ENCODE data around the gene LINC00305.

The LINC00305 gene

DNA sequence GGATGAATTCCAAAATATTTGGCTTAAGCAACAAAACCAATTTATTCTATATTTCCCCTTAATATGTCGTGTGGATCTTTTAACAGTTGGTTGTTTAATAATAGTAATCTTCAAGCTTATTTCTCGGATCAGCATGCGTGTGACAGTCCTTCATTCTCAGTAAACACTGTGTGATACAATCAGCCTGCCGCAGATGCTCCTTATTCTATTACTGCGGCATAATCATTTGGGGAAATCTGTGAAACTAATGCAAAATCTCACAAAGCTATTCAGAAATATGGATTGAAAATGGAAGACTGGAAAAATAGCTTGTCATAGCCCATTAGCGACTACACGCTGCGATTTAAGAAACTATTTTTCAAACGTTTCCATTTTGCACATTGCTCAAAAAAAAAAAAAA lies 36.9 kb downstream of the LINC00305 start:
- DNase-seq: no peak

DNA sequence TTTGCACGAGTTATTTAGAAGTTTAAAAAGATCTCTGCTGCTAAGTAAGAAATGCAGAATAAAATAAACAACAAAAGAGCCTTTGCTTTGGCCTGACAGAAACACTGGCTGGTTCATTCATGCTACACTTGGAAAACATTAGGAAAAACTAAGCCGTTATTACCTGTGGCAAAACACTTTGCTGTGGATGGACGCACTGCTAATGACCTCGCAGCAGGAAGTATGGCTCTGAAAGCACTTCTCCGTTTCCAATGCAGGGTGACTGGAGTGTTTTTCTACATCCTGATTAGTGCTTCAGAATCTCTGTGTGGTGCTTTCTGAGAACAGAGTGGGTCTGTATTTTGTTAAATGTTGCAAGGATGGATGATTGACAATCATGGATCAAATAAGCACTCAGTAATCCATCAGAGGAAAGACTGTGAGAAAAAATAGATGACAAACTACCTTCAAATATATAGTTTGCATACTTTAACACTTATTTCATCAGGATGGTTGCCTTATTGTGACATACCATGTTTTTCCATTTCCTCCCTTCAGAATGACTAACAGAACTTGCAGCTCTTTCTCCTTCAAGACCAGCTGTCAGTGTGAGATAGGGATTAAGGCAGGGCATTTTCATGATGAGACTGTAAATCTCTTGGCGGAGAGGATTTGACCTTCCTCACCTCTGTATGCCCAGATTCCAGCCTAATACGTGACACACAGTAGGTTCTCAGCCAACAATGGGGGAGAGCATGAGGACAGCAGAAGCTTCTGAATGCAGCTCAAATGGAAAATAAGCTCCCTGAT lies 38.0 kb downstream of the LINC00305 start:
- peak; percentile 74 for DNase-seq

DNA sequence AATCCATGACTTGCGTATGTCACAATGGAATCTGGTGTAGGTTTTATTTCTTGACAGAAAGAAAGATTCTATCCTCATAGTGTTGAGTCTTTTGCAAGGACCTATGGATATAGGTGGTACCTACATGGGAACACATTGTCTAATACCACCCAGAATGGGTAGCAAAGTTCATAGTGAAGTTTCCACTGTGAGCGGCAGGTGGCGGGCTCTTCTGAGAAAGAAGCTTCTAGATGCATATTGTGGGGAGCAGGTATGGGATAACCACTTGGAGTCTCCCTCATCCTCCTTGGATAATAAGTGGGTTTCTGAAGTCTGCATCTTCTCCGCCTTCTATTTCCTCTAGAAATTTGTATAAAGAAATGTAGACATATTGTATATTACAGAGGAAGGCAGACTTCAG lies 44.9 kb downstream of the LINC00305 start:
- DNase-seq: no peak

DNA sequence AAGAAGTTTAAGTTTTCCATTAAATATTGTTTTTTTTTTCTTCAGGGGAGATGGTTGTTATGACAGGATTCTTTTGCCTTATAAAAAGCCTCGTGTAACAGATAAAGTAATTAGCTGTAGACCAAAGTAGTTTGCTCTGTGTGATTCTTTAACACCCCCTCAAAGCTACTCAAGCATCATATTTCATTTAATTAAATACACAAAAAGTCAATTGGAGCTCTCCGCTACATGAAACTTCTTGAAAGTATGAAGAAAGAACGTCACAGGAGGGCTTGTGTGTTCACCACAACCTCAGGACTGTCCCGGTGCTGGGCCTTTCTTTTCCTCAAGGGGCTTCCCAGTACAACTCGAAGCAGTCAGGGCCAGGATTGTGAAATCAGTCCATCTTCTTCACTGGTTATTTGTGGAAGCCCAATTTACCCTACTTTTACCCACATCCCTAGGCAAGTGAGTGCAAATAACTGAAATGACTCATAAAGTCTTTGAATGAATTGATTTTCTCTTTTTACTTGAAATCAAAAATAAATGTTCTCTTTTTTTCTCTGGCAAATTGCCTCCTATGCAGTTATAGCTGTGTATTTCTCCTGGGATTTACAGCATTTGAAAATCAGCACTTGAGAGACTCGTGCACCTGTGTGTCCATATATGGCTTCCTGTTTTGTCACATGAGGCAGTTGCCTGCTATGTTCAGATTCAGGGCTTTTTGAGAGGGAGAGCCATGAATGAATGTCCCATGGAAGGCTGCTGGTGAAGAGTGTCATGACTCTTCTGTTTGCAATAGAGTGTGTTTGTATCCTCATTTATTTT lies 48.6 kb downstream of the LINC00305 start:
- peak; percentile 2 for DNase-seq

DNA sequence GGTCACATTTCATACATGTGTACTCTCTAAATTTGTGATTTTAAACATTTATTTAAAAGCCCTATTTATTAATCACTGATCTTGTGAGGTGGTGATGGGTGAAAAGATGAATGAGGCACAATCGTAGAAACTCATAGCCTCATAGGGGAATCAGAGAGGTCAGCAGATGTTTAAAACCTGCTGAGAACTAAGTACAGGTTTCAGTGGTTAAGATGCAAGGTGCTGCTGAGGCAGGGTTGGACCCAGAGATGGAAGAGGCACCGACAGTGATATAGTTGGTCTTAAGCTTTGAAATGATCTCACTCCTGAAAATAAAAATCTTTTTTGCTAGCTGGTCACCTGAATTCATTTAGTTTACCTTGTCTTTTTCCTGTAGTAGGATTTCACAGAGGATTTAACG lies 49.6 kb downstream of the LINC00305 start:
- no peak for DNase-seq

DNA sequence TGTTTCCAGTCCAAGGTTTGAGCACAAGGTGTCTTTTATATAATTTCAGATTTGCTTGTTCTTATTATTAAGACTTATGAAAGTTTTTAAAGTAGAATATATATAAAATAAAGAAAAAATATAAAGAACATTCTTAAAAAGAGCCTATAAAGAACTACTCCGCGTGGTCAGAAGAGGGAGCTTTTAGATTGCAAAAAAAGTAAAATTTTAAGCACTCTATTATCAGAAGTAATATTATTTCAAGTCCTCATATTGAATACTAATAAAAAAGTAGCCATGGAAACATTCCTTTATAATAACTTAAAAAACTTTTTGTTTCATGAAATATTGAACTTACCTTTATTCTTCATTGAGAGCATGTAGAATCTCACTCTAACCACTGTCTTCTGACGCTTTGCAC lies 51.4 kb downstream of the LINC00305 start:
- no peak for DNase-seq

DNA sequence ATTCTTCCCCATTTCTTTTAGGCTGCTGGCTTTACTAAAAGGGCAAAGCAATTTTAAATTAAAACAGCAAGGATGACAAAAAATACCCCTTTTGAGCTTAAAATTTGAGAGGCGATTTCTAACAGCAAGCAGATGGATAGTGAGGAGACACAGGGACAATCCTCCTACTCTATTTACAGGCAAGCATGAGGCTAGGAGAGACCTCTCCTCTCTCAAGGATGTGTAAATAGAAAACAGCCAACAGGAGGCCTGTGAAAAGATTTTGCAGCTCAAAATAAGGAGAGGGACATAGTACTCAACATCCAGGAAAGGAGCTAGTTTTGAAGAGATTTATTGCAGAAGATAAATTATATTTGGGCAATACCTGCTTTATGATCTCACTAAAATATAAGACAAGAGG lies 53.8 kb downstream of the LINC00305 start:
- no peak for DNase-seq

DNA sequence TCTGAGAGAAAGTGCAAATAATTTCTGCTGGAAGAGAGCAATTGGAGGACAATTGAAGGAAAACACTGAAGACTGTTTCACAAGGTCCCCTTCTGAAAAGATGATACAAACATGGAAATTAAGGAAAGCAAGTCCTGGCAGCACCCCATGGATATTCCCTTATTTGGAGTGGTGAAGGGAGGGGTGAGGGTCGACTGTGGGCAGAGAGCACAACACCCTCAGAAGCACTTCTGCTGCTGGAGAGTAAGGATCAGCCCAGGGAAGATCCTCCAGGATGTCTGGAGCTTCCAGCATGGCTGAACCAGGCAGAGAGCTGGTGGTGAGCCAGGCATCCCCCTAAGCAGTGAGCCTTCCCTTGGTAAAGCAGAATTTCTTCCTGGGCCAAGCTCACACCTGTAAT lies 54.7 kb downstream of the LINC00305 start:
- no peak for DNase-seq

DNA sequence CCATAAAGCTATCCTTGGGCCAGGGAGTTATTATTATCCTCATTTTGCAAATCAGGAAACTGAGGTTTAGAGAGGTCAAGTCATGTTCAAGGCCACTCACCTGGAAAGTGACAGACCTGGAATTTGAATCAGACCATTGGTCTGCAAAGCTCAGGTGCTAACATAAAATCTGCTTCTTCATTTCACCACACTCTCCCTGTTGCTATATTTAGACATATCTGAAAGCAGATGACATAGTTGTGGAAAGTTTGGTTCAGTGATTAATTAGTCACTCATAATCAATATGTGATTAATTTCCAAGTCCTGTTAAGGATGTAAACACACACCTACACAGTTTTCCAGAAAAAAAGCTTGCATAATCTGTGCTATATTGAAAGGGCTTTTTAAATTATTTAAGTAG lies 57.4 kb downstream of the LINC00305 start:
- no peak for DNase-seq

DNA sequence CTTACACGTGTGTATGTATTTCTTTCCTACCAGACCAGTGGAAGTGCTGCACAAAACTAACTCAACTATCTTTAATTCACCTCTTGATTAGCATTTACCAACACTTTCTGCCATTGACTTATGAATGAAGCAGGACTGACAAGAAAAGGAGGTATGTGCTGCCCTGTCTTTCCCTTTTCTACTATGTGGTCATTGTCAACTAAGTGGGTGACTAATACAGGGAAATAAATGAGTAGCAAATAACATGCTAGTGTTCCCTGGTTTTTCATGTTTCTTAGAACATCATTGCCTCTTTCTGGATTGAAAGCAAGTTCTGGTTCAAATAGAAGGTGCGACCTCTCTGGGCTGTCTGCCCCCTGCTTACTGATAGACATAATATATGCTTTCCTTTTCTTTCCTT lies 58.0 kb downstream of the LINC00305 start:
- DNase-seq: no peak

DNA sequence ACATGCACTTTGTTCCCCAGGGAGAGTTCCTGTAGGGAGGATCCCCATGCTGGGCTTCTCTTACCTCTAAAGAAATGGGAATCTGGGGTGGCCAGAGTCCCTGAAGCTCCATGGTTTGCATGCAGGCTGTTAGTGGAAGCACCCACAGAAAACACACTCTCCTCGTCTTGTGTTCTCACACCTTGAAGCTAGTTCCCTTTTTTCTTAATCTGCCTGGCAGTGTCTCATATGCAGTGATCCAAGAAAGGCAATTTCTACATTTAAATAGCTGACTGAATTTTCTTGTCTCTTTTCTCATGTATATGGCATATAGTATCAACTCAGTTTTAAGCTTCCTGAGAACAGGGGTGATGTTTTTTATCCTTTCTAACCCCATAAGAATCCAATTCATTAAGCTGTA lies 65.0 kb downstream of the LINC00305 start:
- no peak for DNase-seq

DNA sequence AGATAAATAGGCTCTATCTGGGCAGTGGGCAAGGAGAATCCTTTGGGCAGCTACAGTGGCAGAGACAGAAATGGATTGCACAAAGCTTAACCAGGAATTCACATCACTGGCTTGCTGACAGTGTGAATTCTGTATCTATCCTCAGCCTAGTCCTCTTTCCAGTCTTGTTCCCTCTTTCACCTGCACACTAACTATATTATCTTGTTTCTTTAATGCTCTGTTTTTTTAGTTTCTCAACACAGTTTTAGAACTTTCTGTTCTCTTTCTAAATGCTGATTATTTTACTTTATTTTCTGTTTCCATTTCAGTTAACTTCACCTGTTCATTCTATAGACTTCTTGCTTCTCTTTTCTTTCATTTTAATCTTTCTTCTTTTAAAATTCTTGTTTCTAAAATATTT lies 66.4 kb downstream of the LINC00305 start:
- DNase-seq: no peak

DNA sequence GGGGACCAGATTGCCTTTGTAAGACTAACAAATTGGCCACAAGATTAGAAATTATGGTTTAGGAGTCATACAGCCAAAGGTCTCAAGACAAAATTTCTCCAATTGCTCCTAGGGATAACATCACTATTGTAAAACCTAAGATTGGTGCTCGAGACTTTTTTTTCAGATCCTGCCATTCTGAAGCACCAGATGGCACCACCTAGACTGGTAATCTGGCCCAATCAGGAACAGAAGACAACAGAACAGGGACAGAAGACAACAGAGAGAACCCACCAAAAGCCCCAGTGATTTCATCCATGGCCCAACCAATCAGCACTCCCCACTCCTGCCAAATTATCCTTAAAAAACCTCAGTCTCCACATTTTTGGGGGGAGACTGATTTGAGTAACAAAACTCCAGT lies 66.8 kb downstream of the LINC00305 start:
- DNase-seq: no peak

DNA sequence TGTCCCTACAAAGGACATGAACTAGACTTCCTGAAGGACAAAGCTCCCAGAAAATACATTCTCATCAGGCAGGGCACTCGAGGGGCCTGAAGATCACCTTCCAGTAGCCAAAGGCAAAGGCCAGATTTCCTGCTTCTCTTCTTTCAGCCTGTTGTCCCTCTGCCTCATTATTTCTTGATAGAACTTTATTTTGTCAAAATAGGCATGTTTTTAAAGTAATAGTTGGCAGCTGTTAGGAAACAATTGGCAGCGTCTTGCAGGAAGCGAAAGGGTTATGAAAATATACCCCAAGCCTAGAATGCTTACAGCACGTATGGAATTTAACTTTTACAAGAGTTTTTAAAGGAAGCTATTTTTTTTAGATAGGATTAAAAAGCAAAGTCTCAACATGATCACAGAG lies 74.9 kb downstream of the LINC00305 start:
- no peak for DNase-seq

DNA sequence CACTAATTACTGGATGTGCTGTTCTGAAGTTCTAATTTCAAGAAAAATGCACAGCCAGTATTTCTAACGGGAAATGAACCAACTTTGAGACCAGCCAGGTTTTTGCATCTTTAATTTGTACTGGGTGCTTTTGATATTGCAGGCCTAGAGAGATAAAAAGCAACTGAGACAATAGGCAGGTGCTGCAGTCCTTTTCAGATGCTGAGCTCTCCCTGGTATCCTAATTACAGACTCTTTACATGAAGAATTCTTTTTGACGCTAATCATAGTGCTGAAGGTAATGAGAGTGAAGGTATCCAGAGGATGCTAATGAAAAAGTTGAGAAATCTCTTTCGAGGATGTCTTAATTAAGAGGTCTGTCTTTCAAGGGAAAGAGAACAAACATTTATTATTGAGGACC lies 93.9 kb downstream of the LINC00305 start:
- DNase-seq: no peak

DNA sequence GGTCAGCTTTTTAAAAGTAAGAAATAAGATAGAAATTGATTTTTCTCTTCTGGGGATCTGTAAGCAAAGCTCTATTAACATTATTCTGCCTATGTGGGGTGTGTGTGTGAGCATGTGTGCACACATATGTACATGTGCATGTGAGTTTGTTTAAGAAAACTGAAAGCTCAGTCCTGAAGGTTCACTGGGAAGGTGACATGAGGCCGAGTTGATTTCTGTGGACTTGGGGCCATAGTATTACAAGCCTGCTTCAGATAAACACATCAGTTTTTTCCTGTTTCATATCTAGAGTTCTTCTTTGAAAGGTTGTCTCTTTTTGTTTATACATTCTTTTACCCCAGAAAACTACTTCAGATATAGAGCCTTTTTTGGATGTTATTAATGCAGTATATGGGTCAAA lies 95.6 kb downstream of the LINC00305 start:
- no peak for DNase-seq

DNA sequence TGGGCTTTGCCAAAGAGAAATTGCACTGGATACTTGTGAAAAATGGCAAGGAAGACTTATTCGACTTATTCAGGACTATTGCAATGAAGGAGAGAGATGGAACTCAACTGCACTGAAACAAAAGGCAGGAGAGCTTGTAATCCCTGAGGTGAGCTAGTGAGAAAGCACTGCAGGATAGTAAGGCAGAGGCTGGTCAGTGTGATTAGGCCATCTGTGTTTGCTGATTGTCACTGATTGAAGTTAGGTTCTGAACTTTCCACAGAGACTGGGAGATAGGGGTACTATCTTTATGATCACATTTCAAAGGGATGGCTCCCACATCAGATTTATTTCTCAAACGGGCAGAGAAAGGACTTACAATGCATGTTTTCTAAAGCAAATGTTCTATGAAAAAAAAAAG lies 96.1 kb downstream of the LINC00305 start:
- DNase-seq: no peak

DNA sequence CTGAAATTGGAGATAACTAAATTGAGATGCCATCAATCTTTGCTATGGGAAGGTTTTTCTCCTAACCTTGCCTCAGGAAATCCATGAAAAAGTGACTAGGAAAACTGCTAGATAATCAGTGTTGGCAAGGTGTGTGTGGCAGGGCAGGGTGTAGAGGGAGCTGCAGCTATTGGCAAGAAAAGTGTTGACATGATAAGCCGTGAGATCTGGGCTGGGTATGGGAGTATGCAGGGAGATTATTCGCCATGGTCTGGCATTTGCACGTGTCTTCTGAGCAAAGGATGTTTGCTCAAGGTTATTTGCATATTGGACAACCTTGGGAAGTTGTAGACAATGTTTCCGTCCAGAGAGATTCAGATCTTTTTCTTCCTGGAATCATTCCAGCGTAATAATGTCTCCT lies 104.3 kb downstream of the LINC00305 start:
- no peak for DNase-seq

DNA sequence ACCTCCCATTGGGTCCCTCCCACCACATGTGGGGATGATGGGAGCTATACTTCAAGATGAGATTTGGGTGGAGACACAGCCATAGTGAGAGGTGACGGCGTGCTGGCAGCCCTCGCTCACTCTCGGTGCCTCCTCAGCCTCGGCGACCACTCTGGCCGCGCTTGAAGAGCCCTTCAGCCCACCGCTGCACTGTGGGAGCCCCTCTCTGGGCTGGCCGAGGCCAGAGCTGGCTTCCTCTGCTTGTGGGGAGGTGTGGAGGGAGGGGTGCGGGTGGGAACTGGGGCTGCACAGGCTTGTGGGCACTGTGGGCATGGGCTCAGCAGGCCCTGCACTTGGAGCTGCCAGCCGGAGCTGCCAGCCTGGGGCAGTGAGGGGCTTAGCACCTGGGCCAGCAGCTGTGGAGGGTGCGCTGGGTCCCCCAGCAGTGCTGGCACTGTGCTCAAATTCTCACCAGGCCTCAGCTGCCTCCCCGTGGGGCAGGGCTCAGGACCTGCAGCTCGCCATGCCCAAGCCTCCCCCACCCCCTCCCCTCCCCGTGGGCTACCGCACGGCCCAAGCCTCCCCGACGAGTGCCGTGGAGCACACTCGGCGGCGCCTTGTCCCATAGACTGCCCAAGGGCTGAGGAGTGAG lies 106.0 kb downstream of the LINC00305 start:
- no peak for DNase-seq

DNA sequence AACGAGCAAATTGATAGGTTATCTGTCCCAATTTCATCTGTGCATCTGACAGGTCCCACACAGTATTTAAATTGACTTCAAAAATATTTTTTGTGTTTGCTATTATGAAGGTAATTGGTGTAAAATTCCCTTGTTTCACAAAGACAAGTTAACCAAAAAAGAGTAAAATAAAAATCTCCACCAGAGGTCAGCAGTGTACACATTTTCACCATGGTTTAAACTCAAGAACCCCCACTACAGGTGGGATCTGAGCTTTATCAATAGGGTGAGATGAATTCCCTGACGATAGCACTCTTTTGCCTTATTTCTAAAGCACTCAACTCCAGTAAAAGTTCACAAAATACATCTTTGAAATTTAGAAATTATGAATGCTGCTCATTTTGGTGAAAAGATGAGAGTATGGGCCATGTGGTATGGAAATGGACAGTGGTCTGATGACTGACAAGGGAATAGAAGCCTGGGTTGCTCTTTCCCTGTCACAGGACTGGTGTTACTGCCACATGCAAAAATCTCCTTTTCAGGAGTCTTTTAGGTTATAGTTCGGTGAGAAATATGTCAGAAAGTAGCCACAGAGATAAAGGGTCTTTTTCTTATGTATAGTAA lies 111.0 kb downstream of the LINC00305 start:
- DNase-seq: peak; percentile 16

DNA sequence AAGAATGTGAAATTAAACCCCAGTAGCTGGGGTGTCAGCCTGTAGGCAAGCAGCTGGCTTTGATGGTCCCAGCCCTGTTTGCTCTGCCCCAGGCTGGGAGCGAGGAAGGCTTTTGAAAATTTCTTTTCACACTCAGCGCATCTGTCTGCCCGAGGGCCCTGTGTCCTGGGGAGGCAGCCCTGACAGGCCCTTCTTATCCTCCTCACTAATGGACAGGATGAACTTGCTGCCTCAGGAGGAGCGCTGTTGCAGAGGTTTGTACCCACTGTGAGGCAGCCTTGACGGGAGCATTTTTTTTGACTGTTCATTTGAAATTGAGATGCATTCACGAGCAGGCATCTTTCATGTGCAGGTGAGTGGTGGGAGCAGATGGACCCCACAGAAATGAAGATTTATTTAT lies 116.6 kb downstream of the LINC00305 start:
- no peak for DNase-seq

DNA sequence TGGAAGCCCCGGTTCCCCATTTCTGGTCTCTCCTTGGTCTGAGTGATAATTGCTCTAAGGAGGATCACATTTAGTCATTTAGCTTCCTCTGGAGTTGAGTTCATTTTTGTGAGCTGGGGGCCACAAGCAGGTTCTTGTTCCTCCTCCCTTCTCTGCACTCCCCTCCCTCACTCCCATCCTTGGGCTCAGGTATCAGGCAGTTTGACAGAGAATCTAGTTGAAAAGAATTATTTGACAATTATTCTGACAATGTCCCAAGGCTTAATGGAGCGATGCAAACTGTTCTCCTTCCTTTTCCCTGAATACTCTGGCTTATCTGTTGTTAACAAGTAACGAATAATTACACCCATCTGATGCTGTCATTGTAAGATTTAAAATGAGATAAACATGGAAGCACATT lies 117.5 kb downstream of the LINC00305 start:
- DNase-seq: no peak
